ENCODE measurements around the gene MCRIP2. TPM values are rescaled to one million over a fixed set of nuclear protein-coding genes. Genes with fewer than 3 reads are reported as not detected.
A peak's percentile ranks its signal among the peaks of the same experiment; 100 is the strongest.

The MCRIP2 gene
- total RNA-seq, 2 donors from 2014 or later = 22.8 to 34.2 TPM

DNA sequence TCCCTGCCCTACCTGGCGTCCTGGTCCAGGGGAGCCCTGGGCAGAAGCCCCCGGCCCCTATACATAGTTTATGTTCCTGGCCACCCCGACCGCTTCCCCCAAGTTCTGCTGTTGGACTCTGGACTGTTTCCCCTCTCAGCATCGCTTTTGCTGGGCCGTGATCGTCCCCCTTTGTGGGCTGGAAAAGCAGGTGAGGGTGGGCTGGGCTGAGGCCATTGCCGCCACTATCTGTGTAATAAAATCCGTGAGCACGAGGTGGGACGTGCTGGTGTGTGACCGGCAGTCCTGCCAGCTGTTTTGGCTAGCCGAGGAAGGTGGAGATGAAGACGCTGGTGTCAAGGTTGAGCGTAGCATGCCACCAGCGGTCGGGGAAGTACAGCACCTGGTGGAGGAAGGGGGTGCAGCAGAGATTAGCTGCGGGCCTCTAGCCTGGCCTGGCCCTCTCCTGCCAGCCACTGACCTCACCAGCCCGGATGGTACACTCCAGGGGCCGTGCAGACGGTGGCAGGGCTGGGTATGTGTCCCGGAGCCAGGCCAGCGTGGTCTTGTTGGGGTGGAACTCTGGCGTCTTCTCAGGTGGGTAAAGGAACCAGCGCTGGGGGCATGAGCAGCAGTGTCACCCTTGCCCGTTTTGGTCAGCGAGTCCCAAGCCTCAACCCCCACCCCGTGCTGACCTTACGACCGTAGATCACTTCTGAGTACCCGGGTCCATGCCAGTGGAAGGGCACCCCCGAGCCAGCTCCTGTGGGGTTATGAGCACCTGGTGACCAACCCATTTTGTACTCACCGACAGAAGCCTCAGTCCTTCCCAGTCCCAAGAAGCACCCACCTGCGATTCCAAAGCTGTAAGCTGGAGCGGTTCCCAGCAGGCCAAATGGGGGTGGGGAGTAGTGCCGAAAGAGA is 41.1 kb downstream of the MCRIP2 start:
- Histone ChIP-seq H3K4me3 (ENCODE audit: low read length) (peak overlapping the region; percentile 76), H3K4me1 (ENCODE audit: control insufficient read depth, insufficient read depth, low read length) (peaks cover 18% of the 10 kb centered on the region), H3K9me3 (ENCODE audit: control insufficient read depth, low read length) (no peaks in the 10 kb centered on the region), H3K36me3 (ENCODE audit: control insufficient read depth, insufficient read depth, low read length) (peaks cover 36% of the 10 kb centered on the region), H3K27ac (ENCODE audit: low read depth, low read length) (no peak overlapping the region), H3K9ac (ENCODE audit: extremely low read depth, low read length, poor library complexity, severe bottlenecking) (no peak overlapping the region), H3K27me3 (ENCODE audit: control insufficient read depth, insufficient read depth, low read length, poor library complexity, severe bottlenecking) (no peaks in the 10 kb centered on the region)
- Mint-ChIP-seq H3K9me3 (no peaks in the 10 kb centered on the region), H3K4me3 (peak overlapping the region; percentile 73), H3K4me1 (peaks cover 17% of the 10 kb centered on the region), H3K36me3 (ENCODE audit: low read depth) (peaks cover 36% of the 10 kb centered on the region), H3K27me3 (ENCODE audit: insufficient read depth) (no peaks in the 10 kb centered on the region), H3K27ac (peak overlapping the region; percentile 84)
- DNase-seq = no peak
- 94 to 96% methylated on average over 28 to 36 of the region's 36 CpGs for WGBS, 2 experiments (ENCODE audit: insufficient coverage in 1 of 2, insufficient read length in 1 of 2)
- TF ChIP-seq, protein P1, sequence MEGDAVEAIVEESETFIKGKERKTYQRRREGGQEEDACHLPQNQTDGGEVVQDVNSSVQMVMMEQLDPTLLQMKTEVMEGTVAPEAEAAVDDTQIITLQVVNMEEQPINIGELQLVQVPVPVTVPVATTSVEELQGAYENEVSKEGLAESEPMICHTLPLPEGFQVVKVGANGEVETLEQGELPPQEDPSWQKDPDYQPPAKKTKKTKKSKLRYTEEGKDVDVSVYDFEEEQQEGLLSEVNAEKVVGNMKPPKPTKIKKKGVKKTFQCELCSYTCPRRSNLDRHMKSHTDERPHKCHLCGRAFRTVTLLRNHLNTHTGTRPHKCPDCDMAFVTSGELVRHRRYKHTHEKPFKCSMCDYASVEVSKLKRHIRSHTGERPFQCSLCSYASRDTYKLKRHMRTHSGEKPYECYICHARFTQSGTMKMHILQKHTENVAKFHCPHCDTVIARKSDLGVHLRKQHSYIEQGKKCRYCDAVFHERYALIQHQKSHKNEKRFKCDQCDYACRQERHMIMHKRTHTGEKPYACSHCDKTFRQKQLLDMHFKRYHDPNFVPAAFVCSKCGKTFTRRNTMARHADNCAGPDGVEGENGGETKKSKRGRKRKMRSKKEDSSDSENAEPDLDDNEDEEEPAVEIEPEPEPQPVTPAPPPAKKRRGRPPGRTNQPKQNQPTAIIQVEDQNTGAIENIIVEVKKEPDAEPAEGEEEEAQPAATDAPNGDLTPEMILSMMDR (conservative IDR thresholded peaks at IDR 0.05) = peak; percentile 36

DNA sequence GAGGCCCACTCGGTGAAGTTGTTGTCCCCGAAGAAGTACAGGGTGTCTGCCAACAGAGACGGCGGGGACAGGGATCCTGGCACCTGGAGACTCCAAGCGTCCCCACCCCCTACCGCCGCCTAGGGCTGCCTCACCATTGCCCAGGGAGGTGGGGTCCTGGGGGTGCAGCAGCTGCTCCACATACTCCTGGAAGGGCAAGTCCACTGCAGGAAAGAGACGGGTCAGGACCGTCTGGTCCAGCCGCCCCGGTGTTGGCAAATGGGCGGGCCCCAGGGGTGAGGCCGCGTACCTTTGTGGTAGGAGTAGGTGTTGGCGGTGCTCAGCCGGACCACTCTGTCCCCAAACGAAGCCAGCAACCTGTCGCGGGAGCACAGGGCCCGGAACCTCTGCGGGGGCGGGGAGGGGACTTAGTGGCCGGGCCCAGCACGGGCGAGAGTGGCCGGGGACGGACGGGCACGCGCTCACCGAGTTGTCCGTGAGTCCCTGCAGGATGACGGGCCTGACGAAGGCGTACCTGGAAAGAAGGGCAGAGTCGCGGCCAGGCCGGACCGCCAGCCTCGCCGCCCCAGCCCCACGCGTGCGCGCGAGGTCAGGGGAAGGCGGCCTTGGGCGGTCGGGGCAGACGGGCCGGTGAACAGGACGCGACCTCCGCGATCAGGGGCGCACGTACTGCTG is 41.9 kb downstream of the MCRIP2 start:
- Histone ChIP-seq H3K4me1 (ENCODE audit: control insufficient read depth, insufficient read depth, low read length) (peaks cover 18% of the 10 kb centered on the region), H3K36me3 (ENCODE audit: control insufficient read depth, insufficient read depth, low read length) (peaks cover 36% of the 10 kb centered on the region), H3K27me3 (ENCODE audit: control insufficient read depth, insufficient read depth, low read length, poor library complexity, severe bottlenecking) (no peaks in the 10 kb centered on the region), H3K9me3 (ENCODE audit: control insufficient read depth, low read length) (no peaks in the 10 kb centered on the region), H3K4me3 (ENCODE audit: low read length) (peak overlapping the region; percentile 76), H3K9ac (ENCODE audit: extremely low read depth, low read length, poor library complexity, severe bottlenecking) (peak overlapping the region; percentile 55), H3K27ac (ENCODE audit: low read depth, low read length) (no peak overlapping the region)
- Mint-ChIP-seq H3K36me3 (ENCODE audit: low read depth) (peaks cover 36% of the 10 kb centered on the region), H3K4me3 (peak overlapping the region; percentile 73), H3K9me3 (no peaks in the 10 kb centered on the region), H3K4me1 (peaks cover 17% of the 10 kb centered on the region), H3K27me3 (ENCODE audit: insufficient read depth) (no peaks in the 10 kb centered on the region), H3K27ac (peak overlapping the region; percentile 84)
- 17 to 18% methylated on average over 44 to 57 of the region's 57 CpGs for WGBS, 2 experiments (ENCODE audit: insufficient coverage in 1 of 2, insufficient read length in 1 of 2)
- TF ChIP-seq, protein P1 (conservative IDR thresholded peaks at IDR 0.05) = no peak
- DNase-seq = peak; percentile 63

DNA sequence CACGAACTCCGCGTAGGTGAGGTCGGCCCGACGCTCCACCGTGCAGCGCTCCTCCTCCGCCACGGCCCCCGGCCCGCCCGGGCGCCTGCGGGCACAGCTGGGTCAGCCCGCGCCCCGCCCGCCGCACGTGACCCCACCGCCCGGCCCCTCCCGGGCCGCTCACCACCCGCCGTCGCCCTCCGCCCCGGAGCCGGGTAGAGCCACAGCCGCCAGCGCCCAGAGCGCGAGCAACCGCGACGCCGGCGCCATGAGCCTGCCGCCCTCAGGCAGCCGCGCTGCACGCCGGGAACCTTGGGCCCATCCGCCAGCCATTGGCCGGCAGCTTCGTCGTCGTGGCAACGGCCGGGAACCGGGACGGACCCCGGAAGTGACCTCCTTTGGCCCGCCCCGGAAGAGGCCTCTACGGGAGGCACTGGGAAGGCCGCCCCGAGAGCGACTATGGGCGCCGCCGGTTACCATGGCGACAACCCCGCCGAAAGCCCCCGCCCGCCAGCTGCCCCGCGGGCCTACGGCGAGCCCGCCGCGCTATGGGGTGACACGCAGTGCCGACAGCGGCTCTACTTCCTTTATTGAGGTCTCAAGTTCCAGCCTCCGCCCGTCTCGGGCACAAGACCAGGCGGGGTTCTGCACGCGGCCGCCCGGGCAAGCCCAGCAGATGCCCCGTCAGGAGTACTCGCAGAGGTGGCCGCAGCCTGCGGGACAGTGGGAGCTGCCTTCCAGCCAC is 42.6 kb downstream of the MCRIP2 start, which contains the start of gene JMJD8:
Gene JMJD8 (minus strand): TSS at position 264 of the 724 bp plus-strand sequence. CDS start 15 bp downstream, at position 249.
- H3K4me3 ChIP-seq (ENCODE audit: low read length) = peak within 1 kb of the TSS; percentile 76
- H3K4me1 ChIP-seq (ENCODE audit: control insufficient read depth, insufficient read depth, low read length) = peaks cover 19% of the 10 kb centered on the region
- WGBS, 2 experiments (ENCODE audit: insufficient coverage in 1 of 2, insufficient read length in 1 of 2) = 12 to 16% methylated on average over 53 to 91 of the region's 91 CpGs

More for the DNA sequence above, 42.6 kb downstream of the MCRIP2 start, which contains the start of gene JMJD8:
- Mint-ChIP-seq H3K9me3 (no peaks in the 10 kb centered on the region), H3K27ac (peak within 1 kb of the TSS; percentile 84), H3K4me3 (peak within 1 kb of the TSS; percentile 73), H3K36me3 (ENCODE audit: low read depth) (peaks cover 36% of the 10 kb centered on the region), H3K27me3 (ENCODE audit: insufficient read depth) (no peaks in the 10 kb centered on the region), H3K4me1 (peaks cover 17% of the 10 kb centered on the region)
- H3K36me3 ChIP-seq (ENCODE audit: control insufficient read depth, insufficient read depth, low read length) = peaks cover 36% of the 10 kb centered on the region
- peak within 1 kb of the TSS; percentile 55 for H3K9ac ChIP-seq (ENCODE audit: extremely low read depth, low read length, poor library complexity, severe bottlenecking)
- TF ChIP-seq, protein P1 (conservative IDR thresholded peaks at IDR 0.05) = no peak
- no peaks in the 10 kb centered on the region for H3K27me3 ChIP-seq (ENCODE audit: control insufficient read depth, insufficient read depth, low read length, poor library complexity, severe bottlenecking)
- no peaks in the 10 kb centered on the region for H3K9me3 ChIP-seq (ENCODE audit: control insufficient read depth, low read length)
- peak; percentile 98 for DNase-seq
- peak within 1 kb of the TSS; percentile 73 for H3K27ac ChIP-seq (ENCODE audit: low read depth, low read length)

Data from endodermal cell (in vitro differentiated cells).